Osteoblast (primary cell): ENCODE results near the gene LAMB4. TPM values are rescaled to one million over a fixed set of nuclear protein-coding genes. Genes with fewer than 3 reads are reported as not detected.
A peak's percentile ranks its signal among the peaks of the same experiment; 100 is the strongest.

Experiments used
- DNase-seq: peaks from one replicate; pipeline ENCODE4 v3.0.0; 2011; ENCODE audit warnings: low spot score, mixed read lengths; ENCODE audit not compliant: insufficient read length; ENCODE audit errors: missing footprints
- H2AFZ ChIP-seq: 2 replicates; pipeline ENCODE4 v1.6.0; 2011; ENCODE audit warnings: mild to moderate bottlenecking, low read length
- H3K27ac ChIP-seq: 2 replicates; pipeline ENCODE4 v1.5.1; 2011; ENCODE audit warnings: mild to moderate bottlenecking, low read depth, low read length, moderate library complexity
- H3K27me3 ChIP-seq: 2 replicates; pipeline ENCODE4 v1.6.0; 2012; ENCODE audit warnings: mild to moderate bottlenecking, control low read depth, inconsistent platforms, low read length, moderate library complexity; ENCODE audit not compliant: insufficient read depth
- H3K36me3 ChIP-seq: 2 replicates; pipeline ENCODE4 v1.5.1; 2011; ENCODE audit warnings: mild to moderate bottlenecking, low read length, control low read depth, moderate library complexity; ENCODE audit not compliant: insufficient read depth
- H3K4me1 ChIP-seq: 2 replicates; pipeline ENCODE4 v1.5.1; 2011; ENCODE audit warnings: mild to moderate bottlenecking, low read length, control low read depth, moderate library complexity; ENCODE audit not compliant: insufficient read depth
- H3K4me2 ChIP-seq: 2 replicates; pipeline ENCODE4 v1.6.0; 2011; ENCODE audit warnings: mild to moderate bottlenecking, low read length; ENCODE audit not compliant: insufficient read depth
- H3K4me3 ChIP-seq: fragments of 200-600 bp; sonication (generic); 3 replicates; pipeline ENCODE4 v1.5.1; 2012; ENCODE audit warnings: mild to moderate bottlenecking, low read length, inconsistent platforms; ENCODE audit not compliant: insufficient read depth
- H3K79me2 ChIP-seq: 2 replicates; pipeline ENCODE4 v1.6.0; 2012; ENCODE audit warnings: mild to moderate bottlenecking, low read length, control low read depth, inconsistent platforms; ENCODE audit not compliant: insufficient read depth
- H3K9me3 ChIP-seq: 2 replicates; pipeline ENCODE4 v1.5.1; 2011; ENCODE audit warnings: low read depth, low read length, control low read depth
- H4K20me1 ChIP-seq: 2 replicates; pipeline ENCODE4 v1.6.0; 2012; ENCODE audit warnings: mild to moderate bottlenecking, low read length, control low read depth; ENCODE audit not compliant: insufficient read depth
- total RNA-seq: library from RNA; depleted of rRNA; stranded (reverse); fragments of >200 nt; gene quantifications from 2 replicates; pipeline ENCODE4 v1.2.3, GENCODE V29; 2012
- TF ChIP-seq, protein P1 (sequence below): IDR thresholded peaks from 2 replicates; pipeline ENCODE4 v1.5.1; 2011; ENCODE audit warnings: mild to moderate bottlenecking, low read depth, low read length, moderate library complexity; ENCODE audit errors: extremely low read depth

Gene LAMB4
- total RNA-seq, 1 donor: 0.36 TPM

- Histone ChIP-seq H3K4me1 (no peaks in the 10 kb centered on the region), H3K4me3 (no peak overlapping the region), H3K4me2 (no peak overlapping the region), H3K27ac (no peak overlapping the region), H2AFZ (no peak overlapping the region), H3K36me3 (peaks cover 85% of the 10 kb centered on the region), H3K9me3 (no peaks in the 10 kb centered on the region), H4K20me1 (peaks cover 6% of the 10 kb centered on the region), H3K79me2 (peaks cover 33% of the 10 kb centered on the region), H3K27me3 (no peaks in the 10 kb centered on the region)
- TF ChIP-seq, protein P1, sequence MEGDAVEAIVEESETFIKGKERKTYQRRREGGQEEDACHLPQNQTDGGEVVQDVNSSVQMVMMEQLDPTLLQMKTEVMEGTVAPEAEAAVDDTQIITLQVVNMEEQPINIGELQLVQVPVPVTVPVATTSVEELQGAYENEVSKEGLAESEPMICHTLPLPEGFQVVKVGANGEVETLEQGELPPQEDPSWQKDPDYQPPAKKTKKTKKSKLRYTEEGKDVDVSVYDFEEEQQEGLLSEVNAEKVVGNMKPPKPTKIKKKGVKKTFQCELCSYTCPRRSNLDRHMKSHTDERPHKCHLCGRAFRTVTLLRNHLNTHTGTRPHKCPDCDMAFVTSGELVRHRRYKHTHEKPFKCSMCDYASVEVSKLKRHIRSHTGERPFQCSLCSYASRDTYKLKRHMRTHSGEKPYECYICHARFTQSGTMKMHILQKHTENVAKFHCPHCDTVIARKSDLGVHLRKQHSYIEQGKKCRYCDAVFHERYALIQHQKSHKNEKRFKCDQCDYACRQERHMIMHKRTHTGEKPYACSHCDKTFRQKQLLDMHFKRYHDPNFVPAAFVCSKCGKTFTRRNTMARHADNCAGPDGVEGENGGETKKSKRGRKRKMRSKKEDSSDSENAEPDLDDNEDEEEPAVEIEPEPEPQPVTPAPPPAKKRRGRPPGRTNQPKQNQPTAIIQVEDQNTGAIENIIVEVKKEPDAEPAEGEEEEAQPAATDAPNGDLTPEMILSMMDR: no peak
- DNase-seq: no peak
Observed at GRCh38 chr7:107981466-107981865, 148.7 kb downstream of the LAMB4 start.

GRCh38 chr7:107980671-107981190, 149.4 kb downstream of the LAMB4 start:
- peak; percentile 17 for DNase-seq

GRCh38 chr7:107980171-107980570, 150.0 kb downstream of the LAMB4 start:
- Histone ChIP-seq H3K27me3 (no peaks in the 10 kb centered on the region), H3K4me3 (no peak overlapping the region), H3K27ac (no peak overlapping the region), H3K36me3 (peaks cover 90% of the 10 kb centered on the region), H3K79me2 (peaks cover 31% of the 10 kb centered on the region), H3K9me3 (no peaks in the 10 kb centered on the region), H3K4me2 (no peak overlapping the region), H3K4me1 (no peaks in the 10 kb centered on the region), H4K20me1 (peaks cover 6% of the 10 kb centered on the region), H2AFZ (no peak overlapping the region)
- peak; percentile 27 for DNase-seq
- TF ChIP-seq, protein P1: no peak

More at GRCh38 chr7:107980671-107981190, 149.4 kb downstream of the LAMB4 start:
- H3K27me3 ChIP-seq: no peaks in the 10 kb centered on the region
- no peak overlapping the region for H3K4me3 ChIP-seq
- H3K4me1 ChIP-seq: no peaks in the 10 kb centered on the region
- peaks cover 6% of the 10 kb centered on the region for H4K20me1 ChIP-seq
- no peaks in the 10 kb centered on the region for H3K9me3 ChIP-seq
- no peak overlapping the region for H3K27ac ChIP-seq
- peaks cover 85% of the 10 kb centered on the region for H3K36me3 ChIP-seq
- no peak overlapping the region for H3K4me2 ChIP-seq
- no peak overlapping the region for H2AFZ ChIP-seq
- TF ChIP-seq, protein P1: no peak
- peaks cover 31% of the 10 kb centered on the region for H3K79me2 ChIP-seq

DNA sequence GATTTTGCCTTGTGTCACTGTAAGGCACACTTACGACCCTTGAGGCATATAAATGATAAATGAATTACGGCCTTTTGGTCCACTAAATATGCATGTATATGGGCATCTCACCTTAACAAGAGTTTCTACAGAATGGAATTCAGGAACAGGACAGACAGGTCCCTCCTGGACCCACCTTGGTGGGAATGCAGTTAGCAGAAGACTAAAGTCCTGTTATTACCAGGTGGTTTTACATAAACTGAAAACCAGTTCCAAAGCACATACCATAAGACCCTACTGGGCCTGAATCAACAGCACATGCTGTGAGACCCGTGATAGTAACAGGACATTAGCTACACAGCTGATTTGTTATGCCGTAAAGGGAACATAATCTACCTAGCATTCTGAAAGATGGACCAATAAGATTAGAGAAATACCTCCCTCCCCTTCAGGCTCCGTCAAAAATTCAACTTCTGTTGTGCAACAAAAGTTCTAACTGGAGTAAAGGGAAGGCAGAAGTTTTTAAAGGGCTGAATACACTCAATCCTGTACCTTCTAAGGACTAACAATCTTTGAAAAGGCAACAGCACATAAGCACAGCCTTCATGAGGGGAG, 151.2 kb downstream of the LAMB4 start:
- Histone ChIP-seq H3K36me3 (peaks cover 89% of the 10 kb centered on the region), H3K9me3 (no peaks in the 10 kb centered on the region), H3K4me2 (no peak overlapping the region), H2AFZ (no peak overlapping the region), H4K20me1 (peaks cover 6% of the 10 kb centered on the region), H3K79me2 (peaks cover 33% of the 10 kb centered on the region), H3K4me3 (no peak overlapping the region), H3K27me3 (no peaks in the 10 kb centered on the region), H3K4me1 (no peaks in the 10 kb centered on the region), H3K27ac (no peak overlapping the region)
- peak; percentile 29 for DNase-seq
- TF ChIP-seq, protein P1: no peak
